ENCODE data around the gene TUBB. TPM values are rescaled to one million over a fixed set of nuclear protein-coding genes. Genes with fewer than 3 reads are reported as not detected.

The TUBB gene
- total and polyA plus RNA-seq, 9 of the 15 experiments (the other 6 are each of a cell fraction or from before 2014, with no cell fraction given): 971 to 2,870 (median 1,478) TPM

DNA sequence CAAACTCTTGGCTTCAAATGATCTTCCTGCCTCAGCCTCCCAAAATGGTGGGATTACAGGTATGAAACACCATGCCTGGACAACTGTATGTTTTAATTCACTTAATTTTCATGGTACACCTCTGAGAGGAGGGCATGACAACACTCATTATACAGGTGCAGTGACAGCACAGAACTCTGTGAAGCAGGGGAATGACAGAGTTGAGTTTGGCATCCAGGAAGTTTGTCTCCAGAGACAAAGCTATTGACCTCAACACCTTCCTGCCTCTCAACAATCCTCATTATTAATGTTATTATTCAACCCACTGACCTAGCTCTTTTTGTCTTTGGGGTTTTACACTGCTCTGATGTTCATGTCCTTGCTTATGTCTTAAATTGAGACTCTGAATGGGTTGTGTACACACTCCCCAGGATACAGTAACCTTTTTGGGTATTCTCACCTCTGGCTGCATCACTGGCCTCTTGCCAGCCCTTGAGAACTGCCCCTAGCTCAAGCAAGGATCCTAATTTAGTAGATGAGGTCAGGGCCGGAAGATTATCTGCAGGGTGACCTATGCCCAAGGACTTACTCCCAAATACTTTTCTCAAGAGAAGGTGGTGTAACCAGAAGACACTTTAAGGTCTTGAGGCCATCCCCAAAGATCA, 37.2 kb downstream of the TUBB start (continued):
- TF ChIP-seq JUN (IDR thresholded peaks at IDR 0.05; ENCODE audit: borderline replicate concordance, low read depth, low read length) (peak; percentile 85), JUN (CRISPR knock-in tag; IDR thresholded peaks at IDR 0.05; ENCODE audit: borderline replicate concordance) (no peak), CTBP1 (IDR thresholded peaks at IDR 0.05; ENCODE audit: borderline replicate concordance) (peak; percentile 42; the same call in 1 of the 2 replicates), GATAD2B (IDR thresholded peaks at IDR 0.05; ENCODE audit: borderline replicate concordance) (no peak), SREBF1 (IDR thresholded peaks at IDR 0.05; ENCODE audit: borderline replicate concordance, low read depth, low read length) (no peak), SIX5 (IDR thresholded peaks at IDR 0.05; ENCODE audit: borderline replicate concordance in 1 of 2, insufficient read depth in 1 of 2, low read depth in 1 of 2, low read length in 2 of 2) (no peak)
- TF ChIP-seq, protein P1, sequence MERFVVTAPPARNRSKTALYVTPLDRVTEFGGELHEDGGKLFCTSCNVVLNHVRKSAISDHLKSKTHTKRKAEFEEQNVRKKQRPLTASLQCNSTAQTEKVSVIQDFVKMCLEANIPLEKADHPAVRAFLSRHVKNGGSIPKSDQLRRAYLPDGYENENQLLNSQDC (CRISPR knock-in tag; IDR thresholded peaks at IDR 0.05): no peak
- TF ChIP-seq, protein P2, sequence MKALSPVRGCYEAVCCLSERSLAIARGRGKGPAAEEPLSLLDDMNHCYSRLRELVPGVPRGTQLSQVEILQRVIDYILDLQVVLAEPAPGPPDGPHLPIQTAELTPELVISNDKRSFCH (CRISPR knock-in tag; IDR thresholded peaks at IDR 0.05): no peak
- TF ChIP-seq, protein P2 (tag; IDR thresholded peaks at IDR 0.05): 0 out of 2 replicates have a peak, but pooled peaks have one; percentile 35

All from K562 (cell line).